DLD1 (cell line): Measurements from ENCODE around the gene CACNA1A.
"Not testable (repeated sequence)": the region's sequence is repeated elsewhere in the genome, so short reads cannot be mapped to it uniquely, and the experiment has no call there.

Source experiments
- in situ Hi-C: cut with HindIII; loops from 2 replicates; pipeline ENCODE4 v1.10.0; 2017; ENCODE audit warnings: low sequenced_read_pairs

The CACNA1A gene

DNA sequence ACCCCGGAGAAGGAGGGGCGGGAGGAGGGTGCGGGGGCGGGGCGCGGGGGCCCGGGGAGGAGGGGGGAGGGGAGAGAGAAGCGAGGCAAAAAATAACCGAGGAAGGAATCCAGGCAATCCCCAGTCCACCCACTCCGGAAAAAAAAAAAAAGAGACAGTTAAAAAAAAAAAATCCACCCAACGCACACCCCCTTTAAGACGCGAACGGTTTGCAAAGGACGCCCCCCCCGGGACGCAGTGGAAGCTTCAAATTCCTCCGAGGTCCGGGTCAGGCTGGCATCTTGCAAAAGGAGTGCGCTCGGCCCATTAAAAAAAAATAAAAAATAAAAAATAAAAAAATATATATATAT lies at the start of gene CACNA1A:
TSS of gene CACNA1A (minus strand) at position 9 of the 350 bp plus-strand sequence. CDS start 255 bp downstream, outside the sequence.
- in situ Hi-C loops, result no loop called here

DNA sequence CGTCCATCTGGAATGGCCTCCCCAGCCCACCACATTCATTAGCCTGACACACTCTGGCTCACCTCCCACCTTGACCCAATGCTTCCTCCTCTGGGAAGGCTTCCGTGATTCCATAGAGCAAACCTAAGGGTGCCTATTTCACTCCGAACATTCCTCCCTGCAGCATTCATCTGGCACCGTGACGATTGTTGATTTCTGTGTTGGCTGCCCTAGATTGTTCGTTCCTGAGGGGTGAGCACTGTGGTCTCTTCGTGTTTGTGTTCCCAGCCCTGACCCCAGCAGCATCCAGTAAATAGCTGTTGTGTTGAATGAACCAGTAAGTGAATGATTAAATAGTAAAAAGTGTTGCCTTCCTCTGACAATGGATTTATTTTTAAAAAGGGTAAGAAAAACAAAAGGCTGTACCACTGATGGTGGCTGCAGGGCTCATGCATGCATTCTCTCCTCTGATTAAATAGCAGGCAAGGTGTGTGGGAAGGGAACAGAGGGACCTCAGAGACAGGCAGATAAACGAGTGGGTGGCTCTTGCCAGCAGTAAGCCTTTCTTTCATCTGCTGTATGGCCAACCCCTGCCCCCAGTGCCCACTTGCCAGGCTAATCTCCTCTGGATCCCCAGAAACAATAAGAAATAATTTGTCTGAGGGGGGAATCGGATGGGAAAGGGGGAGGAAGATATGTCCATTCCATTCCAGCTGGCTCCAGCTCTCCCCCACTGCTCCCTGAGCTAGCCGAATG lies 48.4 kb upstream of the CACNA1A start:
- in situ Hi-C loops, result no loop called here

DNA sequence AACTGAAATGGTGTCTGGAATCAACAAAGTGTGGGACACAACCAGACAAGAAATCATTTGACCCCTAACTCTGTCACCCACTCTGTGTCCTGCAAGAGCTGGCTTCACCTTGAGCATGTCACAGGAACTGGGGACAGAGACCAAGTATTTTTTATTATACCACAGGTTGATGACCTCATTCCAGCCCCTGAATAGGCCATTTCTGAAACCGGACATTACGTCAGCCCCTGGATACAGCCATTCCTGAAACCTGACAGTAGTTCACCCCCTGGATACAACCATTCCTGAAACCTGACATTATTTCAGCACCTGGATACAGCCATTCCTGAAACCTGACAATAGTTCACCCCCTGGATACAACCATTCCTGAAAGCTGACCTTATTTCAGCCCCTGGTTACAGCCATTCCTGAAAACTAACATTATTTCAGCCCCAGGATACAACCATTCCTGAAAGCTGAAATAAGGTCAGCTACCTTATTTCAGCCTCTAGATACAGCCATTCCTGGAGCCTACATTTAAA lies 47.7 kb upstream of the CACNA1A start:
- in situ Hi-C loops, result no loop called here

DNA sequence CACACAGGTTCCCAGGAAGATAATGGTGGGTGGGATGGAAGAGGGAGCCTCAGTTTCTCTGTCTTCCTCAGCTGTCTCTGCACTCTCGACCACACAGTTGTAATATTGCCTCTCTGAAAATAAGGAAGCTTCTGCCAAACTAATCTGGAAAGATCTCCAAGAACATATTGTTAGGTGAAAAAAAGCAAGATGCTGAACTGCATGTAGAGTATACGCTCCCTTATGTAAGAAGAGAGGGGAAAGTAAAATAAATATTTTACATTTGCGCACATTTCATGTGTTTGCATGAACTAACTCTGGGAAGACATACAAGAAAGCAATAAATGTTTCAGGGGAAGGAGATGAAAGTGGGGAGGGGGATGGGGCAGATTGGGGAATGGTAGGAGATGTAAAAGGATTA lies 41.9 kb upstream of the CACNA1A start:
- in situ Hi-C loops, result no loop called here

DNA sequence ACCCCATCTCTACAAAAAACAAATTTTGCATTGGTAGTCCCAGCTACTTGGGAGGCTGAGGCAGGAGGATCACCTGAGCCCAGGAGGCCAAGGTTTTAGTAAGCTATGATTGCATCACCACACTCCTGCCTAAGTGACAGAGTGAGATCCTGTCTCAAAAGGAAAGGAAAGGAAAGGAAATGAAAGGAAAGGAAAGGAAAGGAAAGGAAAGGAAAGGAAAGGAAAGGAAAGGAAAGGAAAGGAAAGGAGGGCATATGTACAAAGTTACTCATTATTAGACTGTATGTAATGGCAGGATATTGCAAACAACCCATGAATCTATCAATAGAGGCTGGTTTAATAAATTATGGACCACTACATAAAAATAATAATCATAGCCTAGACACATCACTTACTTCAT lies 40.8 kb upstream of the CACNA1A start:
- in situ Hi-C loops, result no loop called here

DNA sequence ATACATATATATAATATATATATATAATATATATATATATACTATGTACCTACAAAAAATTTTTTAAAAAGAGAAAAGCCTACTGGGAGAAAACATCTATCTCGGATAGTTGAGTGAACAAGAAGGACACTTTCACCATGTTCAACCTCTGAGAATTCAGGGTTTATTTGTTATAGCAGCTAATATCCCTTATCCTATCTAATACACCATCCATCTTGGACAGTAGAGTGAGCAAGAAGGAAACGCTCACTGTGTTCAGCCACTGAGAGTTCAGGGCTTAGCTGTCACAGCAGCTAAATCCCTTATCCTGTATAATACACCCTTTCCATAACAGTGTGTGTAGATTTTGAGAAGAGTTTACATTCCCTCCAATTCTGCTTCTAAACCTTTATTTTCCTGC lies 38.1 kb upstream of the CACNA1A start:
- in situ Hi-C loops, result no loop called here

DNA sequence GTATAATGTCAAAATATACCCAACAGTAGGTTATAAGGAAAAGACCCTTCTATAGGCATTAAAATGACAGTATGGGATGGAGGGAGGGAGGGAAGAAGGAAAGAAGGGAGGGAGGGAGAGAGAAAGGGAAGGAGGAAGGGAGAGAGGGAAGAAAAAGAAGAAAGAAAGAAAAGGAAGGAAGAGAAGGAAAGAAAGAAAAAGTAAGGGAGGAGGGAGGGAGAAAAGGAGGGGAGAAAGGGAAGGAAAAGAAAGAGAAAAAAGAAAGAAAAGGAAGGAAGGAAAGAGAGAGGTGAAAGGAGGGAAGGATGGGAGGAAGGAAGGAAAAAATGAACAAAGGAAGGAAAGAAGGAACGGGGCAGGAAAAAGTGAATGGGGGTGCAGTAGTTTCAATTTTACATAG lies 35.3 kb upstream of the CACNA1A start:
- in situ Hi-C loops, result no loop called here

DNA sequence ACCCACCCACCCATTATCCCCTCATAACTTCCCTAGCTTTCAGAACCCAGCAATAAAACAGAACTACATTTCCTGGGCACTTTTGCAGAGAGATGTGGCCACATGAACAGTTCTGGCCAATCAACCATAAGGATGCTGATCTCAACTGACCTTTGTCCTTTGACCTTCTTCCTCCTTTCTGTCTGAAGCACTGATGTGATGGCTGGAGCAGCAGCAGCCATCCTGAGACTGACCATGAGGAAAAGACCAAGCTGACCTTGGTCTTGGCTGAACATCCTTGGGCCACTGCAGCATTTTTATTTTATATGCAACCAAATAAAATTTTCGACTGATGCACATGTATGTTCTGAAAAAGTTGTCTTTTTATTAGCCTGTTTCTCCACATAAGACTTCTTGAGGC lies 33.1 kb upstream of the CACNA1A start:
- in situ Hi-C loops, result no loop called here

DNA sequence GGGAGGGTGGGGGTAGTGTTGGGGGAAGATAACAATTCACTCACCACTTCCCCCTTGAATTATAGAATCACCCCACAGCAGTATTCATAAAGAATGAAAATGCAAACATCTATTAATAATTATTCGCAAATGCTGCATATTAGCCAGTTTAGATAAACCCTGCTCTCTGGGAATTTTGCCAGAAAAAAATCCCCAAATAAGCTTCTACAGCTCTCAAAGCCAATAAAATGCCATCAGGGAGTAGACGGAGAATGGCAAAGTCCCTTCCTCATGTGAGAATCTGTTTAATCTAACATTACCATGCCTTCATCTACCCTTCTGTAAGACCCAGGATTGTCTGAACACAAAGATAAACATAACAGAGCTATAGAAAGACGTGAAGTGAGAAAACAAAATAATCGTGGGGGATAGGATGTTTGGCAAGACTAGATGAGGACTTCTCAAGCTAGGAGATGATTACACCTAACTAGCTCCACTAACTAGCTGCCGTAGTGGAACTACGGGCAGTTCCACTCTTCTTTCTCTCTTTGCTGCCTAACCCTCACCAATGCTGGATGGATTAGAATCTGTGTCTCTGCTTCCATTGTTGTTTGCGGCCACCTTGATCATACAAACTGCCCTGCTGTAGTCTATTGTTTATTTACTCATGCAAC lies 32.4 kb upstream of the CACNA1A start:
- in situ Hi-C loops, result no loop called here

DNA sequence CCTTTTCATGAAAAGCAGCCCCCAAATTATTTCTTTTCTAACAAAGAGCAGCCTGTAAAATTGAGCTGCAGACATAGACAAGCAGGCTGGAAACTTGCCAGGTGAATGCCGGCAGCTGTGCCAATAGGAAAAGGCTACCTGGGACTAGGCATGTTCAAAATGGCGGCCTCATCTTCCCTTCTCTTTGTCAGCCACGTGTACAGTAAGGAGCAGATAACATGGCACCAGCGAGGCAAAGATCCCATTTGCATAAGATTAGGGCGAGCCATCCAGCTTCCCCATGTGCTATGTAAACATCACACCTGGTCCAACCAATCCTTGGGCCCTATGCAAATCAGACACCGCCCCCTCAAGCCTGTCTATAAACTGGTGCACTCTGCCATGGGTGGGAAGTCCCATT lies 31.2 kb upstream of the CACNA1A start:
- in situ Hi-C loops, result no loop called here

DNA sequence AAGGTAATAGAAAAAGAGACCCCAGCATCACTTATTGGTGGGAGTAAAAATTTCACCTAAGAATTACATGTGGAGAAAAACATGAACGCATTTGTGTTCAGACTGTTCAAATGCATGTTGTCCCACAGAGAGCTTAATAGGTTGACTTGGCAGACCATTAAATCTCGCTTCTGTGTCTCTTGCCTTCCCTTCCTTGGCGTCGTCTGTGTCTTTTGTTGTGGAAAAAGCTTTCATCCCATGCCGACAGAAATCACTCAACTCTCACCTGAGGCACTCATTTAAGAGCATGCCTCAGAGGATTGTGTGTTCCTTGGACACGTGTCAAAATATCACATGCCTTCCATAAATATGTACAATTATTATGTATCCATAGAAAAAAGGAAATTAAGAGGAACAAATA lies 24.4 kb upstream of the CACNA1A start:
- in situ Hi-C loops, result no loop called here

DNA sequence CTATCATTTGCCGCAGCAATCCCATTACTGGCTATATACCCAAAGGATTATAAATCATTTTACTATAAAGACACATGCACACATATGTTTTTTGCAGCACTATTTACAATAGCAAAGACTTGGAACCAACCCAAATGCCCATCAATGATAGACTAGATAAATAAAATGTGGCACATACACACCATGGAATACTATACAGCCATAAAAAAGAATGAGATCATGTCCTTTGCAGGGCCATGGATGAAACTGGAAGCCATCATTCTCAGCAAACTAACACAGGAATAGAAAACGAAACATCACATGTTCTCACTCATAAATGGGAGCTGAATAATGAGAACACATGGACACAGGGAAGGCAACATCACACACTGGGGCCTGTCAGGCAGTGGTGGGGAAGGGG lies 23.4 kb upstream of the CACNA1A start:
- in situ Hi-C loops, result not testable (repeated sequence)

DNA sequence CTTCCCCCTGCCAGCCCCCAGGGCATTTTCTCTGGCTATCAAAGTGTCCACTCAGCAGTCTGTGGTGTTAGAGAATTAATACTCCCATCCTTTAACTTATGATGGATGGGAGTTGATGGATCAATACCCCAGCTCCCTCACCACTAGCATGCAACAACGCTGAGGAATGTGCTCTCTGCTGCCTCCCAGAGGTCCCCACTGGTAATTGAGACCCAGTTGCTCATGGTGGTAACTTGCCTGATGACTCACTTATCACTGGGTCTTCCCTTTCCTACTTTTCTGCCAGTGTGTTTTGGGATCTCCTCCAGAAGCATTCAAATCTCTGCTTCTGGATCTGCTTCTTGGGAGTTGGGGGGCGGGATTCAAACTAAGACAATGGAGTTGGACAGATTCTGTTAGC lies 20.3 kb upstream of the CACNA1A start:
- in situ Hi-C loops, result no loop called here

DNA sequence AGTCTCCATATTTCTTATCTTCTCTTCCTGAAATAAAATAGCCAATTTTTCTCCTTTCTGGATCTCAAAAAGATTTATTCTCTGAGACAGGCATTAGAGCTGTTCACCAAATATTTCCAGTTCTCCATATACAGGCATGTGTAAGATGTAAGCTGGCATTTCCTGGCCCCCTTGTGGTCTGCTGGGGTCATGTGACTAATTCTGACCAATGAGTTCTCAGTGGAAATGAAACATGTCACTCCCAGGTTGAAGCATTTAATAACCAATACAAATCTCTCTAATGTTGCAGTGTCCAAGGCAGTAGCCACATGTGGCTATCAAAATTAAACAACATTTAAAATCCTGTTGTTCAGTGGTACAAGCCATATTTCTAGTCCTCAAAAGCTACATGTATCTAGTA lies 14.8 kb upstream of the CACNA1A start:
- in situ Hi-C loops, result no loop called here

DNA sequence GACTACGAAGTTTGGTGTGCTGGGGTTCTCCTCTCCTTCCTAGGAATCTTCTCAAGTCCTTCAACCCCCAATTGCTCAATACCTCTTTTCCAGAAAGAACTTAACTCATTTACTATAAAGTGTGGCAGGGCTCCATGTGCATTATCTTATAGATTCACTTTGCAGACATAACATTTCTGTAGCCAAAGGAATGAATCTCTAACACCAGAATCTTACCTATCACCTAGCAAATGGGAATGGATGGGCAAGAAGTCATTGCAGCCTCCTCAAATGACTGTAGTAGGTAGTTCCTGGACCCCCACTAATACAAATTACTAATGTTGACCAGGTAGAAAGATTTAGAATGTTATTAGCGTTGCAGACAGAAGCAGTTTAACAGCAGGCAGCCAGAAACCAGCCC lies 5.7 kb upstream of the CACNA1A start:
- in situ Hi-C loops, result no loop called here

DNA sequence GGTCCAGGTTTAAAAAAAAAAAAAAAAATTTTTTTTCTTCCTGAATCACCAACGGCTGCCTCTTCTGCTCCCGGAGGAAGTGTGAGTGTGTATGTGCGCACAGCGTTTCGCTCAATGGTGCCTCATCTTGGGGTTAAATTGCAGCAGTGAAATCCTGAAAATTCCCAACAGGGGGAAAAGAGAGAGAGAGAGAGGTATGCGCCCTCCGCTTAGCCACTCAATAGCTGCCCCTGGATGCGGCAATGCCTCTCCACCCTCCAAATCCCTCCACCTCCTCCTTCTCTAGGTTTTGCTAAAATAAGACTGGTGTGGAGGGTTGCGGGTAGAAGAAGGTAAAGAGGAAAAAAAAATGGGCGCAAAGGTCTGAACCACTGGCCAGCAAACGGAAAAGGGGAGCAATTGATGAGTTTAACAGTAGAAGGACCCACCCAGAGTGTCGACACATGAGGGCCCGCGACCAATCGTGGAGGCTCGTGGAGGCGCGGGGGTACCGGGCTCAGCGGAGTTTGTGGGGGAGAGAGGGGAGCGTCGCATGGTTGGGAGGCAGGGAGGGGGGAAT lies 853 bp upstream of the CACNA1A start:
- in situ Hi-C loops, result no loop called here

DNA sequence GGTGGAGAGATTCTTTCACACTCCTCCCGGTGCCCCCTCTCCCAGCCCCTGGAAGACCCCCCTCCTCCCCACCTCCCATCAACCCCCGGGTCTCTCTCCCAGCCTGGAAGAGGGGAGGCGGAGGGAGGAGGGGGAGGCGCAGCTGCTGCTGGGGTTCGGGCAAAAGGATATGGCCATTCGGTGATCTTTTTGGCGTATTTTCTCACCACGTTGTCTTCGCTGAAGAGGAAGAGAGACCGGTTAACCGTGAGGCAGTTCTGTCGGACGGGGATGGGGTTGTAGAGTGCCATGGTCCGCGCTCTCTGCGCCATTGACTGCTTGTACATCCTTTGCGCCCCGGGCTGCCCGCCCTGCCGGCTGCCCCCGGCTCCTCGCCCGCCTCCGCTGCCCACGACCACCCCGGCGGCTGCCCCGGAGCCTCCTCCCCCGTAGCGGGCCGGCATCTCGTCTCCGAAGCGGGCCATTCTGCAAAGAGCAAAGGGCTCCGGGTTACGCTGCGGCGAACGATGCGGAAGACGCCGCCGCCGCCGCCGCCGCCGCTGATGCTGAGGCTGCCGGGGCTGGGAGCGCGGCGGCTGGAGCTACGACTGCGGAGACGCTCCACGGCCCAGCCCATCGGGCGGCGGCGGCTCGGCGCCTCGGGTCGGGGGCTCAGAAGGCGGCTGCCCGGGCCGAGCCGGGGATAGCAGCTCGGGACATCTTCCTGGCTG lies 363 bp downstream of the CACNA1A start:
- in situ Hi-C loops, result no loop called here

DNA sequence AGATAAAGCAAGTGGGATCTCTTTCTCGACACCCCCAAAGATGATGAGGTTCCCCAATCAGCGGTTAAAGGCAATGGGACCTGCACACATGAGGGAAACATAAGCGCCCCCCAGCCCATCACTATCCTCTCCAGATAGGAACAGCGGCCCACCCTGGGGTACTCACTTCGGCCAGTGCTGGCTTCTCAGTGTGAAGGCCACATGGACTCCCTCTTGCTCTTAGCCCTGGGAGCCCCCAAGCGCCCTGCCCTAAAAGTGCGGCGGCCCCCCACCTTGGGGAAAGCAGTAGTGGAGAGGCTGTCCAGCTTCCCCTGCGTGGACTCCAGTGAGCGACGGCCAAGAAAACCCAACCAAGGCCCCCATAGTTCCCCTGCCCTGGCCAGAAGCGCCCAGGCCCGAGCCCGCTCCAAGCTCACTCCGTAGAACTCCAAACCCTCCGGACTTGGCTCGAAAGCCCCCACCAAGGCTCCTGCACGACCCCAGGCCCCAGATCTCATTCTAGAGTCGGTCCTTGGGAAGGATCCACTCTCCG lies 1.0 kb downstream of the CACNA1A start:
- in situ Hi-C loops, result no loop called here

DNA sequence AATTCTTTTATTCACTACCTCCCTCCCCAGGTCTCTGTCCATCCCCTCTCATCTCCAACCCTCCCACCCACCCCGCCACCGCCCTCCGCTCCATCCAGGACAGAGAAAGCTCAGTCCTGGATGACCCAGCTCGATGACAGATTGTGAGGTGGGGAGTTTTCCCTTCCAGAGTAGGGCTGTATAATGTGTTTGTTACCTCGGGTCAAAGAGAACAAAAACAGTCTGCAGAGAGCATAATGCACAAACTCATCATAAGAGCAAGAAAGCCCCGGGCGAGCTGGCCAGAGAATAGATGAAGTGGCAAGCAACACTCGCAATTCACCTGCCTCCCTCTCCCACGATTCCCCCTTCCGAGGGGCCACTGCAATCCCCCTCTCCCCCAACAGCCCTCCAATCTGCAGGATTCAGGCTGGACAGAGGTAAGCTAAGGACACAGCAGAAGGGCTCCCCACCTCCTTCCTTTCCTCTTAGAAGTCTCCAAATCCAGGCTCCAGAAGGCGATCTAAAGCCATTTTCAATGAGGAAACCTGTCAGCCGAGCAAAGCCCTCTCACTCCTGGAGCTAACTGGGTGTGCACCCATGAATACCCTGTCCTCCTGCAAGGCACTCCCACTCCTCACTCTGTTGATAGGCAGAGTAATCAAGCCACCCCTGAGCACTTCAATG lies 2.6 kb downstream of the CACNA1A start:
- in situ Hi-C loops, result no loop called here

DNA sequence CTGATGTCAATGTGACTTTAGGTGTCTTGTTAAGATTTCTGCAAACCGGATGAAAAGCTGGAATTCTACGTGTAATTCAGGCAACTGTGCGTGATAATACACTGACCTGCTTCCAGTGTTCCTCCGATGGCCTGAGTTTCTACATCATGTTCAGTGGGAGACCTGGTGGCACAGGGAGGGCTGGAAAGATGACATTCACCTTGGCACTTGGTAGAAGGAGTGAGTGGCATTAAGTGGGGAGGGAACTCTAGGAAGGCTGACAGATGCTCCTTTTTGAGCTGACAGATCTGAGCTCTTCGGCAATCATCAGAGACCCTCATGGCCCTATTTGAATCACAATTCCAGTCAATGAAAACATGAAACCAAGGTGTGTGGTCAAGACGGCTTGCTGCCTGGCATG lies 4.0 kb downstream of the CACNA1A start:
- in situ Hi-C loops, result no loop called here

DNA sequence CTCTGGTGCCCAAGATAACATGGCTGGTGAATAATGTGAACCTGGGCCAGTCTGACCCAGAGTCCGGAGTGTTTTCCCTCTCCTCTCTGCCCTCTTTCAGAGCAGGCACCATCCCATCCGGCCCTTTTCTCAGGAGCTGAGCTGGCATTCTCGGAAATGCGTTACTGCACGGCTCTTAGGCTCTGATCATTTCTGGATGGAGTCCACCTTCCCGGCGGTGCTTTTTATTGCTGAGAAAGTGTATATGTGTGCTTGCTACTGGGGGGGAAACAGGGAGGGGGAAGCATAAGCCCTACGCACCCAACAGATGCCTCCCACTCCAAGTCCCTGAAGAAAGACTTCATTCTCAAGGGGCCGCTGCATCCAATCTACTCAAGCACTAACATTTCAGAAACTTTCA lies 6.6 kb downstream of the CACNA1A start:
- in situ Hi-C loops, result no loop called here
